H9 (cell line): ENCODE data around the gene BORCS8. TPM values are rescaled to one million over a fixed set of nuclear protein-coding genes. Genes with fewer than 3 reads are reported as not detected.
A peak's percentile ranks its signal among the peaks of the same experiment; 100 is the strongest.

Experiments
- DNase-seq: peaks from one replicate; pipeline ENCODE4 v3.0.0-alpha.2; 2017
- H2AFZ ChIP-seq: one replicate; pipeline ENCODE4 v1.6.1; 2013; ENCODE audit warnings: mild to moderate bottlenecking, low read length, control low read depth, moderate library complexity
- H2AK5ac ChIP-seq: 2 replicates; pipeline ENCODE4 v1.6.1; 2013; ENCODE audit warnings: low read length, control low read depth, mixed read lengths; ENCODE audit not compliant: insufficient read length
- H2BK120ac ChIP-seq: one replicate; pipeline ENCODE4 v1.6.1; 2013; ENCODE audit warnings: low read depth, mild to moderate bottlenecking, low read length, control low read depth, inconsistent platforms; ENCODE audit not compliant: poor library complexity, severe bottlenecking
- H2BK12ac ChIP-seq: 2 replicates; pipeline ENCODE4 v1.6.1; 2013; ENCODE audit warnings: low read length, control low read depth, mixed read lengths, low read depth; ENCODE audit not compliant: insufficient read length
- H2BK15ac ChIP-seq: 2 replicates; pipeline ENCODE4 v1.6.1; 2013; ENCODE audit warnings: low read depth, low read length, control low read depth
- H2BK20ac ChIP-seq: one replicate; pipeline ENCODE4 v1.6.1; 2013; ENCODE audit warnings: low read depth, mild to moderate bottlenecking, low read length, control low read depth, inconsistent platforms; ENCODE audit not compliant: poor library complexity, severe bottlenecking
- H2BK5ac ChIP-seq: 2 replicates; pipeline ENCODE4 v1.6.1; 2013; ENCODE audit warnings: low read length, control low read depth, mixed read lengths; ENCODE audit not compliant: insufficient read length
- H3K14ac ChIP-seq: 2 replicates; pipeline ENCODE4 v1.6.1; 2013; ENCODE audit warnings: low read length, control low read depth; ENCODE audit not compliant: insufficient read depth
- H3K18ac ChIP-seq: 2 replicates; pipeline ENCODE4 v1.6.1; 2013; ENCODE audit warnings: low read depth, mild to moderate bottlenecking, mixed read lengths, low read length, control low read depth; ENCODE audit not compliant: insufficient read length
- H3K23ac ChIP-seq: 2 replicates; pipeline ENCODE4 v1.6.1; 2013; ENCODE audit warnings: low read length, control low read depth, mixed read lengths, low read depth; ENCODE audit not compliant: insufficient read length
- H3K23me2 ChIP-seq: 2 replicates; pipeline ENCODE4 v1.6.1; 2013; ENCODE audit warnings: low read depth, mild to moderate bottlenecking, mixed read lengths, low read length, control low read depth; ENCODE audit not compliant: insufficient read length, poor library complexity, severe bottlenecking
- H3K27ac ChIP-seq: 2 replicates; pipeline ENCODE4 v1.5.1; 2013; ENCODE audit warnings: low read length, control low read depth, mixed read lengths, low read depth; ENCODE audit not compliant: insufficient read length
- H3K27me3 ChIP-seq: 2 replicates; pipeline ENCODE4 v1.6.1; 2013; ENCODE audit warnings: low read length, control low read depth, inconsistent platforms; ENCODE audit not compliant: insufficient read depth
- H3K4ac ChIP-seq: 2 replicates; pipeline ENCODE4 v1.6.1; 2013; ENCODE audit warnings: low read depth, mild to moderate bottlenecking, control low read depth, inconsistent platforms, low read length, moderate library complexity
- H3K4me1 ChIP-seq: 2 replicates; pipeline ENCODE4 v1.6.1; 2013; ENCODE audit warnings: low read length, control low read depth, inconsistent platforms; ENCODE audit not compliant: insufficient read depth
- H3K4me2 ChIP-seq: 2 replicates; pipeline ENCODE4 v1.6.1; 2013; ENCODE audit warnings: low read length, control low read depth, mixed read lengths; ENCODE audit not compliant: insufficient read length, insufficient read depth
- H3K56ac ChIP-seq: 2 replicates; pipeline ENCODE4 v1.6.1; 2013; ENCODE audit warnings: low read depth, mild to moderate bottlenecking, mixed read lengths, low read length, control low read depth; ENCODE audit not compliant: insufficient read length
- H3K79me1 ChIP-seq: 2 replicates; pipeline ENCODE4 v1.6.1; 2013; ENCODE audit warnings: low read depth, mild to moderate bottlenecking, moderate library complexity, low read length, control low read depth, inconsistent platforms; ENCODE audit not compliant: insufficient read depth, poor library complexity, severe bottlenecking
- H3K79me2 ChIP-seq: 2 replicates; pipeline ENCODE4 v1.6.1; 2013; ENCODE audit warnings: low read length, control low read depth, inconsistent platforms; ENCODE audit not compliant: insufficient read depth
- H3K9ac ChIP-seq: 2 replicates; pipeline ENCODE4 v1.6.1; 2013; ENCODE audit warnings: low read length, control low read depth, mixed read lengths; ENCODE audit not compliant: insufficient read length; ENCODE audit errors: extremely low read depth
- H3K9me3 ChIP-seq: one replicate; pipeline ENCODE4 v1.6.1; 2013; ENCODE audit warnings: low read depth, low read length, inconsistent platforms; ENCODE audit not compliant: control insufficient read depth
- H3T11ph ChIP-seq: one replicate; pipeline ENCODE4 v1.6.1; 2013; ENCODE audit warnings: mild to moderate bottlenecking, low read length, control low read depth, inconsistent platforms
- H4K20me1 ChIP-seq: one replicate; pipeline ENCODE4 v1.6.1; 2013; ENCODE audit not compliant: control insufficient read depth, insufficient read length, insufficient read depth
- H4K5ac ChIP-seq: 2 replicates; pipeline ENCODE4 v1.6.1; 2013; ENCODE audit warnings: low read depth, mild to moderate bottlenecking, mixed read lengths, low read length, control low read depth; ENCODE audit not compliant: insufficient read length
- H4K8ac ChIP-seq: replicated peaks from 2 replicates; pipeline ENCODE4 v1.6.1; 2013; ENCODE audit warnings: low read length, control low read depth, mixed read lengths, low read depth; ENCODE audit not compliant: insufficient read length
- H4K91ac ChIP-seq: 2 replicates; pipeline ENCODE4 v1.6.1; 2013; ENCODE audit warnings: low read depth, mild to moderate bottlenecking, moderate library complexity, mixed read lengths, low read length, control low read depth; ENCODE audit not compliant: insufficient read length
- H3K27ac Mint-ChIP-seq, 3 experiments: 2 replicates in 2 of 3; 3 replicates in 1 of 3; pipeline ENCODE4 v1.8.0; 2020 to 2021; ENCODE audit warnings: mixed read lengths in 3 of 3, mild to moderate bottlenecking in 1 of 3, moderate library complexity in 1 of 3
- H3K27me3 Mint-ChIP-seq: 2 replicates; pipeline ENCODE4 v1.8.0; 2021; ENCODE audit warnings: low read depth, mild to moderate bottlenecking, moderate library complexity, mixed read lengths
- H3K36me3 Mint-ChIP-seq, 3 experiments: 2 replicates in 2 of 3; 3 replicates in 1 of 3; pipeline ENCODE4 v1.8.0; 2020 to 2021; ENCODE audit warnings: low read depth in 3 of 3, mixed read lengths in 3 of 3; ENCODE audit not compliant: insufficient read depth in 1 of 3
- H3K4me1 Mint-ChIP-seq, 2 experiments: 2 replicates each; pipeline ENCODE4 v1.8.0; 2020; ENCODE audit warnings: mixed read lengths in 2 of 2
- H3K4me3 Mint-ChIP-seq, 2 experiments: 2 replicates in 1 of 2; 3 replicates in 1 of 2; pipeline ENCODE4 v1.8.0; 2020 to 2021; ENCODE audit warnings: mild to moderate bottlenecking in 2 of 2, mixed read lengths in 2 of 2, moderate library complexity in 1 of 2
- H3K9me3 Mint-ChIP-seq, 2 experiments: 2 replicates in 1 of 2; 3 replicates in 1 of 2; pipeline ENCODE4 v1.8.0; 2020; ENCODE audit warnings: mild to moderate bottlenecking in 2 of 2, mixed read lengths in 2 of 2, moderate library complexity in 1 of 2
- CTCF ChIP-seq: fragments of 200-600 bp; sonication (generic); conservative IDR thresholded peaks from 3 replicates; pipeline ENCODE4 v1.8.0; 2021; ENCODE audit warnings: antibody characterized with exemption, mild to moderate bottlenecking
- WGBS: extraction: QIAGEN DNeasy Blood & Tissue Kit; methylation state at CpG from one replicate; pipeline ENCODE4 v1.1.7; 2013; ENCODE audit warnings: missing lambda C conversion rate, low lambda C conversion rate, mixed read lengths; ENCODE audit not compliant: insufficient read length; ENCODE audit errors: extremely low coverage; 5-methylcytosine and 5-hydroxymethylcytosine counted together
- total RNA-seq: library from RNA; stranded (reverse); gene quantifications from 2 replicates; pipeline ENCODE4 v1.2.1, GENCODE V29; 2021

BORCS8 gene
- total RNA-seq, 1 experiment from 2014 or later: 20.4 TPM

GRCh38 chr19:19138109-19138981 is 53.6 kb downstream of the BORCS8 start, which contains the start of gene TMEM161A:
Gene TMEM161A, minus strand, starts transcription at chr19:19138478. Its CDS starts 50 bp downstream, at chr19:19138428.
- no peak within 1 kb of the TSS for H4K5ac ChIP-seq
- H3K4me1 ChIP-seq: no peaks in the 10 kb centered on the region
- no peaks in the 10 kb centered on the region for H3K9me3 ChIP-seq
- no peak within 1 kb of the TSS for H2BK12ac ChIP-seq
- H3K27me3 ChIP-seq: no peaks in the 10 kb centered on the region; the same call in 1 of the 2 replicates
- Mint-ChIP-seq H3K36me3 (peaks cover 2 to 4% (median 3%) of the 10 kb centered on the region in 3 experiments; a peak in 6 of 7 replicates), H3K4me3 (peak within 1 kb of the TSS; percentile 96 to 99), H3K9me3 (peaks cover 0 to 3% of the 10 kb centered on the region in 2 experiments; a peak in 3 of 5 replicates), H3K4me1 (peaks cover 14 to 15% of the 10 kb centered on the region in 2 experiments), H3K27ac (peak within 1 kb of the TSS in 2 of 3 experiments; percentile 95; a peak in 5 of 7 replicates), H3K27me3 (peaks cover 41% of the 10 kb centered on the region)
- H3T11ph ChIP-seq: no peak within 1 kb of the TSS
- peak within 1 kb of the TSS; percentile 43 for H3K9ac ChIP-seq
- H3K56ac ChIP-seq: no peak within 1 kb of the TSS
- peak; percentile 99 for DNase-seq
- H4K91ac ChIP-seq: no peak within 1 kb of the TSS
- TF ChIP-seq CTCF: no peak
- no peak within 1 kb of the TSS for H3K27ac ChIP-seq
- H2BK5ac ChIP-seq: no peak within 1 kb of the TSS
- no peak within 1 kb of the TSS for H2AFZ ChIP-seq
- H3K14ac ChIP-seq: no peak within 1 kb of the TSS
- H2AK5ac ChIP-seq: no peak within 1 kb of the TSS
- H2BK20ac ChIP-seq: no peak within 1 kb of the TSS
- no peak within 1 kb of the TSS; the same call in 1 of the 2 replicates for H2BK15ac ChIP-seq
- no peak within 1 kb of the TSS for H3K18ac ChIP-seq
- peak within 1 kb of the TSS; percentile 72 for H3K4me2 ChIP-seq
- no CpG with 5 or more reads among the region's 42 CpGs for WGBS
- H3K79me1 ChIP-seq: no peaks in the 10 kb centered on the region
- no peak within 1 kb of the TSS for H3K4ac ChIP-seq
- no peak within 1 kb of the TSS for H4K8ac ChIP-seq
- no peaks in the 10 kb centered on the region for H3K79me2 ChIP-seq
- no peak within 1 kb of the TSS for H3K23ac ChIP-seq
- no peak within 1 kb of the TSS for H2BK120ac ChIP-seq
- peaks cover 14% of the 10 kb centered on the region for H3K23me2 ChIP-seq
- H4K20me1 ChIP-seq: peaks cover 3% of the 10 kb centered on the region
